ENCODE results near the gene CSK. TPM values are rescaled to one million over a fixed set of nuclear protein-coding genes. Genes with fewer than 3 reads are reported as not detected.

The CSK gene
- total RNA-seq, 2 donors from 2014 or later, result 188 to 208 TPM

DNA sequence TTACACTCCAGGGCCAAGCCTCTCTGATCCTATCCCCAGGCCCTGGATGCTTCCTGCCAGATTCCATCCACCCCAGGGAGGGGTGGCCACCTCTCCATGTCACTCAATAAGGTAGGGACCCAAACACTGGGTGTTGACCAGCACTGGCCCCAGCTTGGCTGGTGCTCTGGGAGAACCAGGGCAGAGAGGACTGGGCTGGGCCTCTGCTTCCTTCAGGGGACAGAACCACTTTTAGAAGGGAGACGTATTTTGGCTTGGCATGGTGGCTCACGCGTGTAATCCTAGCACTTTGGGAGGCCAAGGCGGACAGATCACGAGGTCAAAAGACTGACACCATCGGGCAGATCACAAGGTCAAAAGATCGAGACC is 39.9 kb downstream of the CSK start:
- H3K9me3 ChIP-seq (ENCODE audit: control insufficient read depth, low read length, poor library complexity, severe bottlenecking), result no peaks in the 10 kb centered on the region
- Mint-ChIP-seq H3K36me3 (ENCODE audit: low read depth) (peaks cover 4% of the 10 kb centered on the region), H3K27me3 (peaks cover 9% of the 10 kb centered on the region), H3K27ac (no peak overlapping the region), H3K4me1 (peaks cover 8% of the 10 kb centered on the region), H3K4me3 (no peak overlapping the region)
- DNase-seq (no peak), ATAC-seq (no peak)

DNA sequence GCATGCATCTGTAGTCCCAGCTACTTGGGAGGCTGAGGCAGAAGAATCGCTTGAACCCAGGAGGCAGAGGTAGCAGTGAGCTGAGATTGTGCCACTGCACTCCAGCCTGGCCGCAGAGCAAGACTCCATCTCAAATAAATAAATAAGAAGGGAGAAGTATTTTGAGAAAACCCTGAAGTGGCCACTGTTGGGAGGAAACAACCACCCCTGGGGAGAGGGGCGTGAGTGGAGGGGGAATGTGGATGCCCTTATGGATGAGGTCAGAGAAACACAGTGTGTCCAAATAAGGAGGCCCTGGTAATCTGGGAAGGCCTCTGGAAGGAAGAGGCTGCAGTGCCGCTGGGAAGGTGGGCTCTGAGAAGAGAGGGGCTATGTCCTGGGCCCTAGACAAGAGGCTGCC is 40.4 kb downstream of the CSK start:
- no peak for DNase-seq

DNA sequence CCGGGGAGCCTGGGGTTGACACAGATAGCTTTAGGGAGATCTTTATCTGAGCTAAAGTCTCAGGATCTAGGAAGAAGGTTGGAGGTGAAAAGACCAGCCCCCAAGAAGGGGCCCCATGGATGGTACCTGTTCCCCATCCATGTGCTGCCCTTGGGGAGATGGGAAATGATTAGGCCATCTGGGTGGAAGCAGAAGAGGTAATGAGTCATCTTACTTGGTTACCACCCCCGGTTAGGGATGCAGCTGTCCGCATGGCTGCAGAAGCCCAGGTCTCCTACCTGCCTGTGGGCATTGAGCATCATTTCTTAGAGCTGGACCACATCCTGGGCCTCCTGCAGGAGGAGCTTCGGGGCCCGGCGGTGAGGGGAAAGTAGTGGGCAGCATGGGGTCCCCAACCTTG is 41.4 kb downstream of the CSK start:
- ATAC-seq, result no peak
- Mint-ChIP-seq H3K4me1 (peaks cover 10% of the 10 kb centered on the region), H3K4me3 (no peak overlapping the region), H3K27ac (no peak overlapping the region), H3K27me3 (peaks cover 22% of the 10 kb centered on the region), H3K36me3 (ENCODE audit: low read depth) (peaks cover 4% of the 10 kb centered on the region)
- no peaks in the 10 kb centered on the region for H3K9me3 ChIP-seq (ENCODE audit: control insufficient read depth, low read length, poor library complexity, severe bottlenecking)
- DNase-seq, result no peak

More for the DNA sequence above, 40.4 kb downstream of the CSK start:
- Mint-ChIP-seq H3K36me3 (ENCODE audit: low read depth) (peaks cover 4% of the 10 kb centered on the region), H3K4me1 (peaks cover 8% of the 10 kb centered on the region), H3K4me3 (no peak overlapping the region), H3K27me3 (peaks cover 11% of the 10 kb centered on the region), H3K27ac (no peak overlapping the region)
- ATAC-seq, result no peak
- H3K9me3 ChIP-seq (ENCODE audit: control insufficient read depth, low read length, poor library complexity, severe bottlenecking), result no peaks in the 10 kb centered on the region

DNA sequence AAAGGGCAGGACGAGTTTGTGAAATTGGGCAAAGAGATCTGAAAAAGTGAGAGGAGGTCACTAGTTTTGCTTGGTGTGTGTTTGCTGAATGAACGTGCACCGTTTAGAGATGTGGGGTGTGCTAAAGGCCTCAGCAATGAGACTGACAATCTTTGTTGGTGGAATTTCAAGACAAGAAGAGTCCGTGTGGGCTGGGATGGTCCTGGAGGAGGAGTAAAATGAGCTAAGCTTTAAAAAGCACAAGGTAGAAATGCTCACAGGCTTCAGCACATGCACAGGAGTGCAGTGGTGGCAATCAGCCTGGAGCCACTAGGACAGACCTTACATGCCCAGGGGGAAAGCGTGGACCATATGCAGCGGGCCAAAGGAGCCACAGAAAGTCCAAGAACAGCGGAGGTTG is 43.1 kb downstream of the CSK start:
- ATAC-seq (no peak), DNase-seq (no peak)
- H3K36me3 Mint-ChIP-seq (ENCODE audit: low read depth), result peaks cover 4% of the 10 kb centered on the region
- peaks cover 9% of the 10 kb centered on the region for H3K4me1 Mint-ChIP-seq
- H3K4me3 Mint-ChIP-seq, result no peak overlapping the region
- H3K27ac Mint-ChIP-seq, result no peak overlapping the region
- peaks cover 30% of the 10 kb centered on the region for H3K27me3 Mint-ChIP-seq
- H3K9me3 ChIP-seq (ENCODE audit: control insufficient read depth, low read length, poor library complexity, severe bottlenecking), result no peaks in the 10 kb centered on the region

DNA sequence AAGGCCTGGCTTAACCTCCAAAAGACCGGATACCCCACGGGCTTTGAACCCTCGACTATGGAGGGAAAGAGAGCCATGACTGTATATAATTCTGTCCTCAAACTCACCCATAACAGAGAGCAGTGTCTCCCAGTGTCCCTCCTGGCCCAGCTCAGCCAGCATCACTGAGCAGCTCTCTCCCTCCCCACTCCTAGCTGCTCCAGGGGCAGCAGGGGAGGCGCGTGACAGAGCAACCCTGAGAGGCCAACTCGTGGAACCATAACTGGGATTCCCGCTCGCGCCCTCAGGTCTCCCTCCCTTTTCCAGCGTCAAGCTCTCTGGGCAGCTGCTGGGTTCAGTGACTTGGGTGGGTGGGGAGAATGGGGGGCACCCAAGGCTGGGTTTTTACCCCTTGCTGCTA is 44.0 kb downstream of the CSK start:
- ATAC-seq, result no peak
- Mint-ChIP-seq H3K27me3 (peaks cover 30% of the 10 kb centered on the region), H3K36me3 (ENCODE audit: low read depth) (peaks cover 4% of the 10 kb centered on the region)

DNA sequence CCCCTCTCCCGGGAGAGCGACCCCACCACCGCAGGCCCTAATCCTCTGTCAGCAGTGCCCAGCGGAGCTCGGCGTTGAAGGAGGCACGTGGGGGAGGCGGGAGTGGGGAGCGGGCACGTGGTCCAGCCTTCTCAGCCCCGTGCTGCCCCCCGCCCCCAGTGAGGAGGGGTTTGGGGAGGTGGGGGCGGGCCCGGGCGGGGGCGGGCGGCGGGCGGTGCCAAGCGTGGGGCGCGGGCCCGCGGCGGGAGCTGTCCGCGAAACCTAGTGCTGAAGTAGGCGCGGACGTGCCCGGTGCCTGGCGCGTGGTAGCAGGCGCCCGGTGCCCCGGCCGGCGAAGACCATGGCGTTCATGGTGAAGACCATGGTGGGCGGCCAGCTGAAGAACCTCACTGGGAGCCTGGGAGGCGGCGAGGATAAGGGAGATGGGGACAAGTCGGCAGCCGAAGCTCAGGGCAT is 44.5 kb downstream of the CSK start, which contains the start of gene CPLX3:
CPLX3 (plus strand) TSS at position 264 of the 456 bp plus-strand sequence; CDS start at position 341, 77 bp downstream.
- H3K9me3 ChIP-seq (ENCODE audit: control insufficient read depth, low read length, poor library complexity, severe bottlenecking), result no peaks in the 10 kb centered on the region
- peak within 1 kb of the TSS; percentile 15 for H3K4me3 Mint-ChIP-seq
- ATAC-seq (peak; percentile 74), DNase-seq (peak; percentile 29 to 46 (median 46))
- H3K36me3 Mint-ChIP-seq (ENCODE audit: low read depth), result peaks cover 4% of the 10 kb centered on the region
- H3K27me3 Mint-ChIP-seq, result peaks cover 30% of the 10 kb centered on the region
- peaks cover 9% of the 10 kb centered on the region for H3K4me1 Mint-ChIP-seq
- no peak within 1 kb of the TSS for H3K27ac Mint-ChIP-seq

More for the DNA sequence above, 44.0 kb downstream of the CSK start:
- no peaks in the 10 kb centered on the region for H3K9me3 ChIP-seq (ENCODE audit: control insufficient read depth, low read length, poor library complexity, severe bottlenecking)
- H3K4me3 Mint-ChIP-seq, result no peak overlapping the region
- H3K4me1 Mint-ChIP-seq, result peaks cover 9% of the 10 kb centered on the region
- no peak overlapping the region for H3K27ac Mint-ChIP-seq
- no peak for DNase-seq

DNA sequence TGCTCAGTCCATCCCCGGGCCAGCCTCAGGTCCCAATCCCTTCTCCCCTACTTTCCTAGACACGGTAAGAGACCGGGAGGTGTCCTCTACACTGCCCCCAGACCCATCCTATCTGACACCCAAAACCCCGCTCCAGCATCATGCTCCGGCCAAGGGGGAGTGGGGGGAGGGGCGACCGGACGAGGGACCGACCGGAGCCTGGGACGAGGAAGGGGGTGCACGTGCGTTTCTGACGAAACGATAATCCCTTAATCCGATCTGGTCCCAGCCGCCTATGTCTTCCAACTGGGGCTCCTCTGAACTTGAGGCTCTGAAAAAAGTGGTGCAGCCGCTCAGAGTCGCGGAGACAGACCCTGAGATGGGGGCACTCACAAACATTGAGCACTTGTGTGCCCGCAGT is 45.0 kb downstream of the CSK start:
- ATAC-seq (peak; percentile 4), DNase-seq (no peak)
- Mint-ChIP-seq H3K4me3 (peak overlapping the region; percentile 15), H3K36me3 (ENCODE audit: low read depth) (peaks cover 4% of the 10 kb centered on the region), H3K27ac (no peak overlapping the region), H3K27me3 (peaks cover 30% of the 10 kb centered on the region), H3K4me1 (peaks cover 9% of the 10 kb centered on the region)
- no peaks in the 10 kb centered on the region for H3K9me3 ChIP-seq (ENCODE audit: control insufficient read depth, low read length, poor library complexity, severe bottlenecking)

DNA sequence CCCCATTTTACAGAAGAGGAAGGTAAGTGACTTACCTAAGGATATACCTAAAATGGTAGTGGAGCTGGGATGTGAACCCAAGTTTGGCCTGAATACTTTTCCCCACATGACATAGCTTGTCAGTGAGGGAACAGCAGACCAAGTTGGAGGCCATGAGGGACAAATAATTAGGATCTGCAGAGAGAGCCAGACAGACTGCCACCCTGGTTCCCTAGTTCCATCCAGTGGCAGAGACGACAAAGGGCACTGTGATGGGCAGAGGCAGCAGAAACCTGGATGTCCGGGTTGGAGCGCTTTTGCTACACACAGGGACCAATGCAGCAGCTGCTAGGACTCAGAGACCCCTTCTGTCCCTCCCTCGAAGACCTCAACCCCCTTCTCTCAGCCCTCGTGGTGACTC is 45.7 kb downstream of the CSK start:
- DNase-seq (no peak), ATAC-seq (no peak)
- Mint-ChIP-seq H3K27me3 (peaks cover 30% of the 10 kb centered on the region), H3K4me1 (peaks cover 9% of the 10 kb centered on the region), H3K4me3 (no peak overlapping the region), H3K36me3 (ENCODE audit: low read depth) (peaks cover 4% of the 10 kb centered on the region), H3K27ac (no peak overlapping the region)
- no peaks in the 10 kb centered on the region for H3K9me3 ChIP-seq (ENCODE audit: control insufficient read depth, low read length, poor library complexity, severe bottlenecking)

DNA sequence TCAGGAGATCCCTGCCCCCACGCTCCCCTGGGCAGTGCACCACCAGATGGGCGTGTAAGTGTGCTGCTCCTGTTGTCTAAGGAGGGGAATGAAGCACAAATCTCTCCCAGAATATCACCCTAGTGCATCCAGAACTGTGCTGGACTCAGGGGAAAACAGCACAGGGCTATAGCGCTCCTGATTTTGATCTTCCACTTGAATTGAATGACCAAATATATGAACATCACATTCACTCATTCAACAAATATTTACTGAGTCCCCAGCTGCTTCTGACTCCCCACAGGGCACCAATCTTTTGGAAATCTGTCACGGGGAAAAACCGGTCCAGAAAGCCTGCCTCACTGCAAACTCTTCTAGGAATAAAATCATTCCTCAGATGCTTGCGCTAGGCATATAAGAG is 47.0 kb downstream of the CSK start:
- peaks cover 30% of the 10 kb centered on the region for H3K27me3 Mint-ChIP-seq
- peaks cover 12% of the 10 kb centered on the region for H3K4me1 Mint-ChIP-seq
- H3K27ac Mint-ChIP-seq, result no peak overlapping the region
- H3K4me3 Mint-ChIP-seq, result no peak overlapping the region
- ATAC-seq (no peak), DNase-seq (no peak)
- H3K9me3 ChIP-seq (ENCODE audit: control insufficient read depth, low read length, poor library complexity, severe bottlenecking), result no peaks in the 10 kb centered on the region
- peaks cover 4% of the 10 kb centered on the region for H3K36me3 Mint-ChIP-seq (ENCODE audit: low read depth)

DNA sequence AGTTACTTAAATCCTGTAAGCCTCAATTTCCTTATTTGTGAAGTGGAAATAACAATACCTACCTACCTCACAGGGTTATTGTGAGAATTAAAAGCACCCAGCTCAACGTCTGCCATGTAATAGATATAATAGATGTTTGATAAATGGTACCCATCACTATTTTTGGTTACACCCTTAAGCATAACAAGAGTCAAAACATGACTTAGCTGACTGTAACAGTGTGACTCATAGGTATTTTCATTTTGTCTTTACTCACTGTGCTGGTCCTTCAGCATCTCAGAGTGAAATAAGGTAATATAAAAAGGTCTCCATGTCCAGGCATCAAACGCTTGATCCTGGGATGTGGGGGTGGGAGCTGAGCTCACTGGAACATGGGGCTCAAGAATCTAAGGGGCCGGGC is 47.6 kb downstream of the CSK start:
- peaks cover 4% of the 10 kb centered on the region for H3K36me3 Mint-ChIP-seq (ENCODE audit: low read depth)
- ATAC-seq, result no peak
- H3K4me3 Mint-ChIP-seq, result no peak overlapping the region

DNA sequence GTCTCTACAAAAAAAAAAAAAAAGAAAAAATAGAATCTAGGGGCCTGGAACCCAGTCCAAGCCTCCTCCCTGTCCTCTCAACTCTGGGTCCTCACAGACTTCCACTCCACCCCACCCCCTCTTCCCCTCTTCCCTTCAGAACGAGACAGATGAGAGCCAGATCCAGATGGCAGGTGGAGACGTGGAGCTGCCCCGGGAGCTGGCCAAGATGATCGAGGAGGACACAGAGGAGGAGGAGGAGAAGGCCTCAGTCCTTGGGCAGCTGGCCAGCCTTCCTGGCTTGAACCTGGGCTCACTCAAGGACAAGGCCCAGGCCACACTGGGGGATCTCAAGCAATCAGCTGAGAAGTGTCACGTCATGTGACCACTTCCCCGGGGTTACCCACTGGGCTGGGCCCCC is 48.1 kb downstream of the CSK start:
- no peak overlapping the region for H3K27ac Mint-ChIP-seq
- H3K4me1 Mint-ChIP-seq, result peaks cover 8% of the 10 kb centered on the region
- H3K9me3 ChIP-seq (ENCODE audit: control insufficient read depth, low read length, poor library complexity, severe bottlenecking), result no peaks in the 10 kb centered on the region
- H3K27me3 Mint-ChIP-seq, result peaks cover 22% of the 10 kb centered on the region
- no peak overlapping the region for H3K4me3 Mint-ChIP-seq
- DNase-seq, result no peak
- ATAC-seq, result no peak
- no peaks in the 10 kb centered on the region for H3K36me3 Mint-ChIP-seq (ENCODE audit: low read depth)

More for the DNA sequence above, 47.6 kb downstream of the CSK start:
- Mint-ChIP-seq H3K27ac (no peak overlapping the region), H3K27me3 (peaks cover 27% of the 10 kb centered on the region), H3K4me1 (peaks cover 12% of the 10 kb centered on the region)
- no peaks in the 10 kb centered on the region for H3K9me3 ChIP-seq (ENCODE audit: control insufficient read depth, low read length, poor library complexity, severe bottlenecking)
- no peak for DNase-seq

DNA sequence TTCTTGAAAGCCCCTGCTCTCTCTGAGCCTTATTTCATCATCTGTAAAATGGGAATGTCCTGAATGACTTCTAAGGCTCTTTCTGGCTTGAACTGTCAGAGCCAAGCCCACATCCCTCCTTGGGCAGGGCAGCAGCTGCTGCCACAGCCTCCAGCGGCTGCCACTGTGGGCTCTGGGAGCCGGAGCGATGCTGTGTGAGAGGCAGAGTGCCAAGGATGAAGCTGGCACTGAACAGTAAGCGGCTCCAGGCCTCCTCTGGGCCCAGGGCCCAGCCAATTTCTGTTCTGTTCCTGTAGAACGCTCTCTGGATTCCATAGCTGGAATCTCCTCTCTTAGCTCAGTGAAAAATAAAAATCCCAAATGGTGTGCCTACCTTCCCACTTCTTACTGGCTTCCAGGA is 49.0 kb downstream of the CSK start:
- DNase-seq (no peak), ATAC-seq (no peak)
- H3K27me3 Mint-ChIP-seq, result peaks cover 21% of the 10 kb centered on the region
- H3K36me3 Mint-ChIP-seq (ENCODE audit: low read depth), result no peaks in the 10 kb centered on the region
- no peaks in the 10 kb centered on the region for H3K9me3 ChIP-seq (ENCODE audit: control insufficient read depth, low read length, poor library complexity, severe bottlenecking)
- H3K4me3 Mint-ChIP-seq, result no peak overlapping the region
- H3K27ac Mint-ChIP-seq, result no peak overlapping the region
- H3K4me1 Mint-ChIP-seq, result peaks cover 13% of the 10 kb centered on the region

DNA sequence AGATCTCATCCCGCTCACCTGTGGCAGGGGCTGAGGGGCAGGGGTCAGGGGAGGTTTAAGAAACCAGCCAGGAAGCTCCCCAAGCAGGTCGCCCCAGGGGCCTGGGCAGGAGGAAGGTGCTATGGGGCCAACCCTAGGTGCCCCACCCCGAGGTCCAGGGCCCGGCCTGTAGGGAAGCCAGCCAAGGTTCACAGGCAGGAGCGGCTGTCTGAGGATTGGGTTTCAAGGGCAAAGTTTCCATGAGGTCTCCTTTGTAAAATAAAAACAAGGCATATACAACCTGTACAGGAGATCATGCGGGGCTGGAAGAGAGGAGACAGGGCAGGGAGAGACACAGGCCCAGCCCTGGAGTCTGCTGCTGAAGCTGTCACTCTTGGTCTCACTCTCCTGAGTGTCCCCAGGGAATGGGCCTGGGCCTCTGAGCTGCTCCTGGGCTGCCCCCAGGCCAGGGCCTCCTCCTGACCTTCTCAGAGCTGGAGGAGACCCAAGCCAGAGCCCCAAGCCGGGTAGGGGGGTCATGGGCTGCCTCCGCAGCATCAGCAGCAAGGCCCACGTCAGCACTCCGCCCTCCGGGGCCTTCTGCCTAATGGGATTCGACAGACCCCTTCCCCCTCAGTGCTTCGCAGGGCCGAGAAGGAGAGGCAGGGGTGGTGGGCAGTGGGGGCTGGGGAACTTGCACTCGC is 50.1 kb downstream of the CSK start:
- DNase-seq (no peak), ATAC-seq (no peak)
- H3K4me3 Mint-ChIP-seq, result no peak overlapping the region
- peaks cover 13% of the 10 kb centered on the region for H3K4me1 Mint-ChIP-seq
- H3K9me3 ChIP-seq (ENCODE audit: control insufficient read depth, low read length, poor library complexity, severe bottlenecking), result no peaks in the 10 kb centered on the region
- H3K36me3 Mint-ChIP-seq (ENCODE audit: low read depth), result no peaks in the 10 kb centered on the region
- peaks cover 21% of the 10 kb centered on the region for H3K27me3 Mint-ChIP-seq
- H3K27ac Mint-ChIP-seq, result no peak overlapping the region

DNA sequence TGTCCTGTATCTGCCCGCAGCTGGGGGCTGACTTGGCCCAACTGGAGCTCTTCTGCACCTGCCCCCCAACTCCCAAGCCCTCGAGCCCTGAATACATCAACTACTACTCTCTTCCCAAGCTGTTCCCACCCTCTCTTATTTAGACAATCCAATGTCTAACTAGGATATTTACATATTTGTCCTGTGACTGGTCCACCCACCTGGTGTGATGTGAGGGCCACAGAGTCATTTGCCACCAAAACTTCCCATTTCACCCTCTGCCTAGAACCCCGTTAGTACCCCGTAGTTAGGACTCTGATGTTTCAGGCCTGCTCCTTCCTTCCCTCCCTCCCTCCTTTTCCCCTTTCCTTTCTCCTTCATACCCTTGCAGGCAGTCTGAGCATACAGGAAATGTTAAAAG is 50.9 kb downstream of the CSK start:
- Mint-ChIP-seq H3K27ac (peak overlapping the region; percentile 53), H3K4me3 (no peak overlapping the region), H3K36me3 (ENCODE audit: low read depth) (no peaks in the 10 kb centered on the region), H3K4me1 (peaks cover 13% of the 10 kb centered on the region), H3K27me3 (peaks cover 13% of the 10 kb centered on the region)
- H3K9me3 ChIP-seq (ENCODE audit: control insufficient read depth, low read length, poor library complexity, severe bottlenecking), result no peaks in the 10 kb centered on the region
- ATAC-seq (no peak), DNase-seq (no peak)
